Fibroblast of lung (primary cell): Measurements from ENCODE around the gene S1PR1. TPM values are rescaled to one million over a fixed set of nuclear protein-coding genes. Genes with fewer than 3 reads are reported as not detected.

ENCODE experiments used
- DNase-seq, 2 donors: peaks; one replicate each; pipeline versions ENCODE4 v3.0.0 to v3.0.0-alpha.2; 2010; ENCODE audit warnings: low read depth in 2 of 2
- H2AFZ ChIP-seq: 2 replicates; pipeline ENCODE4 v1.5.1; 2012; ENCODE audit warnings: low read length, control low read depth, inconsistent platforms
- H3K27ac ChIP-seq: 2 replicates; pipeline ENCODE4 v1.5.1; 2011; ENCODE audit warnings: low read length, control low read depth; ENCODE audit not compliant: insufficient read depth
- H3K27me3 ChIP-seq: 2 replicates; pipeline ENCODE4 v1.5.1; 2011; ENCODE audit warnings: mild to moderate bottlenecking, low read length; ENCODE audit not compliant: control insufficient read depth, insufficient read depth
- H3K36me3 ChIP-seq: 2 replicates; pipeline ENCODE4 v1.5.1; 2011; ENCODE audit warnings: low read length; ENCODE audit not compliant: control insufficient read depth, insufficient read depth
- H3K4me1 ChIP-seq: 2 replicates; pipeline ENCODE4 v1.5.1; 2011; ENCODE audit warnings: low read length; ENCODE audit not compliant: control insufficient read depth, insufficient read depth; ENCODE audit errors: extremely low read depth
- H3K4me2 ChIP-seq: 2 replicates; pipeline ENCODE4 v1.5.1; 2011; ENCODE audit warnings: low read length, control low read depth; ENCODE audit not compliant: insufficient read depth; ENCODE audit errors: extremely low read depth
- H3K4me3 ChIP-seq, 4 experiments: fragments of 200-600 bp in 1 of 4; sonication (generic) in 1 of 4; replicated peaks in 1 of 4; 2 replicates each; pipeline ENCODE4 v1.5.1; 2011 to 2016; ENCODE audit warnings: low read length in 4 of 4, low read depth in 3 of 4, mild to moderate bottlenecking in 3 of 4, control low read depth in 2 of 4, inconsistent platforms in 1 of 4, mixed read lengths in 1 of 4; ENCODE audit not compliant: insufficient read depth in 1 of 4; ENCODE audit errors: control extremely low read depth in 1 of 4
- H3K79me2 ChIP-seq: 2 replicates; pipeline ENCODE4 v1.5.1; 2012; ENCODE audit warnings: mild to moderate bottlenecking, low read length, inconsistent platforms; ENCODE audit not compliant: control insufficient read depth, insufficient read depth
- H3K9ac ChIP-seq: 2 replicates; pipeline ENCODE4 v1.5.1; 2011; ENCODE audit warnings: mild to moderate bottlenecking, low read length, control low read depth; ENCODE audit not compliant: insufficient read depth
- H3K9me3 ChIP-seq: 2 replicates; pipeline ENCODE4 v1.5.1; 2012; ENCODE audit warnings: low read depth, low read length; ENCODE audit not compliant: control insufficient read depth, insufficient read depth
- H4K20me1 ChIP-seq: 2 replicates; pipeline ENCODE4 v1.5.1; 2011; ENCODE audit warnings: low read length; ENCODE audit not compliant: control insufficient read depth, insufficient read depth; ENCODE audit errors: extremely low read depth
- CTCF ChIP-seq, 2 donors: IDR thresholded peaks in 1 of 2; conservative IDR thresholded peaks in 1 of 2; 1 replicate in 1 of 2; 2 replicates in 1 of 2; pipeline ENCODE4 v1.5.1; 2011 to 2012; ENCODE audit warnings: low read length in 2 of 2, control low read depth in 1 of 2, inconsistent platforms in 1 of 2, low read depth in 1 of 2, mild to moderate bottlenecking in 1 of 2
- EZH2 ChIP-seq: IDR thresholded peaks from 2 replicates; pipeline ENCODE4 v1.5.1; 2012; ENCODE audit warnings: low read length, control low read depth, mild to moderate bottlenecking; ENCODE audit errors: missing control alignments
- polyA plus RNA-seq, 2 donors: library from polyadenylated mRNA; depleted of rRNA in 1 of 2; stranded (reverse) in 1 of 2; unstranded in 1 of 2; fragments of >200 nt; gene quantifications; 2 replicates each; pipeline ENCODE4 v1.2.1, GENCODE V29; 2011 to 2012; ENCODE audit warnings: missing spikeins in 1 of 2
- total RNA-seq: library from RNA; depleted of rRNA; stranded (reverse); fragments of >200 nt; gene quantifications from 2 replicates; pipeline ENCODE4 v1.2.1, GENCODE V29; 2014

Gene S1PR1
- total and polyA plus RNA-seq, 2 donors (not counting 1 experiment from before 2014, with no cell fraction given) = 6.2 to 10.4 TPM

- Histone ChIP-seq H3K4me1 (no peaks in the 10 kb centered on the region), H3K9ac (no peak overlapping the region), H4K20me1 (no peaks in the 10 kb centered on the region), H3K4me3 (no peak overlapping the region), H3K36me3 (no peaks in the 10 kb centered on the region), H3K27me3 (no peaks in the 10 kb centered on the region), H3K4me2 (no peak overlapping the region), H3K79me2 (no peaks in the 10 kb centered on the region), H3K27ac (no peak overlapping the region), H2AFZ (no peak overlapping the region), H3K9me3 (no peaks in the 10 kb centered on the region)
- TF ChIP-seq CTCF (conservative IDR thresholded peaks at IDR 0.05 in 1 of 2, IDR thresholded peaks at IDR 0.05 in 1 of 2; ENCODE audit: low read depth in 1 of 2, low read length in 2 of 2) (no peak), EZH2 (no peak)
- DNase-seq = no peak
Observed at GRCh38 chr1:101285922-101286570, 49.2 kb downstream of the S1PR1 start.

GRCh38 chr1:101288491-101288944 is 51.7 kb downstream of the S1PR1 start:
- Histone ChIP-seq H3K9me3 (no peaks in the 10 kb centered on the region), H3K9ac (no peak overlapping the region), H2AFZ (no peak overlapping the region), H3K36me3 (no peaks in the 10 kb centered on the region), H3K79me2 (no peaks in the 10 kb centered on the region), H3K4me1 (no peaks in the 10 kb centered on the region), H3K27ac (no peak overlapping the region), H3K4me2 (peak overlapping the region; percentile 60), H3K27me3 (no peaks in the 10 kb centered on the region), H3K4me3 (peak overlapping the region in 1 of 4 experiments; percentile 19), H4K20me1 (no peaks in the 10 kb centered on the region)
- TF ChIP-seq EZH2 (no peak), CTCF (conservative IDR thresholded peaks at IDR 0.05 in 1 of 2, IDR thresholded peaks at IDR 0.05 in 1 of 2; ENCODE audit: low read depth in 1 of 2, low read length in 2 of 2) (peak; percentile 85 to 94)
- peak; percentile 85 to 91 for DNase-seq

- no peak for DNase-seq
- H3K9me3 ChIP-seq = no peaks in the 10 kb centered on the region
- no peaks in the 10 kb centered on the region for H3K27me3 ChIP-seq
- H3K79me2 ChIP-seq = no peaks in the 10 kb centered on the region
- no peaks in the 10 kb centered on the region for H3K36me3 ChIP-seq
- H3K4me2 ChIP-seq = no peak overlapping the region
- no peaks in the 10 kb centered on the region for H3K4me1 ChIP-seq
- H3K4me3 ChIP-seq = no peak overlapping the region
- H3K27ac ChIP-seq = no peak overlapping the region
- TF ChIP-seq EZH2 (no peak), CTCF (conservative IDR thresholded peaks at IDR 0.05 in 1 of 2, IDR thresholded peaks at IDR 0.05 in 1 of 2; ENCODE audit: low read depth in 1 of 2, low read length in 2 of 2) (no peak)
- no peak overlapping the region for H3K9ac ChIP-seq
- no peaks in the 10 kb centered on the region for H4K20me1 ChIP-seq
- H2AFZ ChIP-seq = no peak overlapping the region
Observed at GRCh38 chr1:101290119-101290921, 53.5 kb downstream of the S1PR1 start.
